Memory B cell (primary cell): ENCODE data around the gene CYP4A22.

Experiments
- ATAC-seq: fragments of 150-1000 bp; cut with Tn5 transposase; 2 replicates; pipeline ENCODE4 v1.10.0; 2021; ENCODE audit warnings: low read depth, mild to moderate bottlenecking, moderate library complexity
- DNase-seq, 2 donors: peaks; one replicate each; pipeline ENCODE4 v3.0.0; 2022; ENCODE audit warnings: low spot score in 2 of 2
- H3K27ac Mint-ChIP-seq: one replicate; pipeline ENCODE4 v1.8.0; 2022; ENCODE audit warnings: mild to moderate bottlenecking, moderate library complexity, mixed read lengths
- H3K27me3 Mint-ChIP-seq: one replicate; pipeline ENCODE4 v1.8.0; 2022; ENCODE audit warnings: mixed read lengths
- H3K36me3 Mint-ChIP-seq: one replicate; pipeline ENCODE4 v1.8.0; 2022; ENCODE audit warnings: mild to moderate bottlenecking, mixed read lengths
- H3K4me1 Mint-ChIP-seq: one replicate; pipeline ENCODE4 v1.8.0; 2022; ENCODE audit warnings: mixed read lengths
- H3K4me3 Mint-ChIP-seq: one replicate; pipeline ENCODE4 v1.8.0; 2022; ENCODE audit warnings: mild to moderate bottlenecking, moderate library complexity, mixed read lengths
- H3K9me3 Mint-ChIP-seq: one replicate; pipeline ENCODE4 v1.8.0; 2022; ENCODE audit warnings: mixed read lengths

The CYP4A22 gene

GRCh38 chr1:47175227-47175934 lies 38.1 kb downstream of the CYP4A22 start:
- ATAC-seq (peak; percentile 43), DNase-seq (peak; percentile 20 to 38)
- Mint-ChIP-seq H3K27ac (no peak overlapping the region), H3K27me3 (peaks cover 14% of the 10 kb centered on the region), H3K9me3 (no peaks in the 10 kb centered on the region), H3K4me3 (no peak overlapping the region), H3K36me3 (no peaks in the 10 kb centered on the region), H3K4me1 (peaks cover 12% of the 10 kb centered on the region)

GRCh38 chr1:47178020-47178419 lies 40.8 kb downstream of the CYP4A22 start:
- no peak overlapping the region for H3K27ac Mint-ChIP-seq
- no peak overlapping the region for H3K4me3 Mint-ChIP-seq
- no peaks in the 10 kb centered on the region for H3K36me3 Mint-ChIP-seq
- peaks cover 12% of the 10 kb centered on the region for H3K4me1 Mint-ChIP-seq
- DNase-seq = no peak
- H3K9me3 Mint-ChIP-seq = no peaks in the 10 kb centered on the region
- no peak for ATAC-seq
- H3K27me3 Mint-ChIP-seq = peaks cover 15% of the 10 kb centered on the region

GRCh38 chr1:47178654-47179016 lies 41.4 kb downstream of the CYP4A22 start:
- Mint-ChIP-seq H3K27me3 (peaks cover 15% of the 10 kb centered on the region), H3K9me3 (no peaks in the 10 kb centered on the region), H3K4me3 (no peak overlapping the region), H3K4me1 (peaks cover 12% of the 10 kb centered on the region), H3K36me3 (no peaks in the 10 kb centered on the region), H3K27ac (no peak overlapping the region)
- DNase-seq (no peak), ATAC-seq (no peak)

GRCh38 chr1:47179017-47179987 lies 42.1 kb downstream of the CYP4A22 start:
- Mint-ChIP-seq H3K27me3 (peaks cover 15% of the 10 kb centered on the region), H3K27ac (peak overlapping the region; percentile 13)
- ATAC-seq = peak; percentile 60

GRCh38 chr1:47179988-47180563 lies 42.8 kb downstream of the CYP4A22 start:
- no peaks in the 10 kb centered on the region for H3K9me3 Mint-ChIP-seq
- peaks cover 21% of the 10 kb centered on the region for H3K27me3 Mint-ChIP-seq
- H3K27ac Mint-ChIP-seq = no peak overlapping the region
- no peak overlapping the region for H3K4me3 Mint-ChIP-seq
- H3K4me1 Mint-ChIP-seq = peaks cover 11% of the 10 kb centered on the region
- DNase-seq = no peak
- no peaks in the 10 kb centered on the region for H3K36me3 Mint-ChIP-seq
- ATAC-seq = no peak

More at GRCh38 chr1:47179017-47179987, 42.1 kb downstream of the CYP4A22 start:
- Mint-ChIP-seq H3K4me3 (peak overlapping the region; percentile 89), H3K36me3 (no peaks in the 10 kb centered on the region), H3K9me3 (no peaks in the 10 kb centered on the region), H3K4me1 (peaks cover 12% of the 10 kb centered on the region)
- DNase-seq = peak; percentile 42 to 59

- H3K4me1 Mint-ChIP-seq = peaks cover 8% of the 10 kb centered on the region
- DNase-seq (no peak), ATAC-seq (no peak)
- peaks cover 26% of the 10 kb centered on the region for H3K27me3 Mint-ChIP-seq
- no peaks in the 10 kb centered on the region for H3K9me3 Mint-ChIP-seq
- H3K4me3 Mint-ChIP-seq = no peak overlapping the region
- H3K36me3 Mint-ChIP-seq = no peaks in the 10 kb centered on the region
- H3K27ac Mint-ChIP-seq = no peak overlapping the region
Measured at GRCh38 chr1:47180603-47181094, 43.4 kb downstream of the CYP4A22 start.

GRCh38 chr1:47181095-47181954 lies 44.1 kb downstream of the CYP4A22 start:
- H3K36me3 Mint-ChIP-seq = no peaks in the 10 kb centered on the region
- ATAC-seq = no peak
- H3K4me3 Mint-ChIP-seq = no peak overlapping the region
- no peak overlapping the region for H3K27ac Mint-ChIP-seq
- no peak for DNase-seq
- peaks cover 28% of the 10 kb centered on the region for H3K27me3 Mint-ChIP-seq
- peaks cover 8% of the 10 kb centered on the region for H3K4me1 Mint-ChIP-seq
- H3K9me3 Mint-ChIP-seq = no peaks in the 10 kb centered on the region

- ATAC-seq (no peak), DNase-seq (no peak)
- Mint-ChIP-seq H3K9me3 (no peaks in the 10 kb centered on the region), H3K4me1 (peaks cover 8% of the 10 kb centered on the region), H3K27me3 (peaks cover 30% of the 10 kb centered on the region), H3K4me3 (no peak overlapping the region), H3K27ac (no peak overlapping the region), H3K36me3 (no peaks in the 10 kb centered on the region)
Measured at GRCh38 chr1:47181955-47182675, 44.9 kb downstream of the CYP4A22 start.

- DNase-seq = no peak
- Mint-ChIP-seq H3K27me3 (peaks cover 30% of the 10 kb centered on the region), H3K36me3 (no peaks in the 10 kb centered on the region), H3K4me3 (no peak overlapping the region), H3K27ac (no peak overlapping the region), H3K9me3 (no peaks in the 10 kb centered on the region), H3K4me1 (peaks cover 8% of the 10 kb centered on the region)
- ATAC-seq = no peak
Measured at GRCh38 chr1:47182676-47183235, 45.5 kb downstream of the CYP4A22 start.

GRCh38 chr1:47183308-47184089 lies 46.3 kb downstream of the CYP4A22 start:
- DNase-seq (no peak), ATAC-seq (no peak)
- Mint-ChIP-seq H3K27ac (no peak overlapping the region), H3K4me1 (peaks cover 8% of the 10 kb centered on the region), H3K4me3 (no peak overlapping the region), H3K9me3 (no peaks in the 10 kb centered on the region), H3K36me3 (no peaks in the 10 kb centered on the region), H3K27me3 (peaks cover 29% of the 10 kb centered on the region)

GRCh38 chr1:47184090-47184821 lies 47.0 kb downstream of the CYP4A22 start:
- ATAC-seq (no peak), DNase-seq (no peak)
- Mint-ChIP-seq H3K4me3 (no peak overlapping the region), H3K4me1 (peaks cover 4% of the 10 kb centered on the region), H3K9me3 (no peaks in the 10 kb centered on the region), H3K27ac (no peak overlapping the region), H3K27me3 (peaks cover 23% of the 10 kb centered on the region), H3K36me3 (no peaks in the 10 kb centered on the region)
